Ovary (tissue), 3 donors: ENCODE data around the gene EPX.

ENCODE experiments used
- EP300 ChIP-seq: sonication (generic); formaldehyde crosslinking; IDR thresholded peaks from one replicate; pipeline ENCODE4 v1.6.1; 2017; ENCODE audit warnings: antibody characterized with exemption
- POLR2A ChIP-seq: fragments of 450-650 bp; IDR thresholded peaks from one replicate; pipeline ENCODE4 v1.6.1; 2017; ENCODE audit warnings: antibody characterized with exemption, mild to moderate bottlenecking, moderate library complexity
- TF ChIP-seq, protein P1 (sequence below), 3 donors: fragments of 450-650 bp in 2 of 3; fragments of 200-600 bp in 1 of 3; IDR thresholded peaks; one replicate each; pipeline versions ENCODE4 v1.5.1 to v1.8.0; 2016 to 2022; ENCODE audit warnings: antibody characterized with exemption in 3 of 3, mild to moderate bottlenecking in 1 of 3
- donor health status: DM: no; HTN: no; CAD: no.

GRCh38 chr17:58229881-58230280, 37.4 kb downstream of the EPX start:
- TF ChIP-seq, protein P1, sequence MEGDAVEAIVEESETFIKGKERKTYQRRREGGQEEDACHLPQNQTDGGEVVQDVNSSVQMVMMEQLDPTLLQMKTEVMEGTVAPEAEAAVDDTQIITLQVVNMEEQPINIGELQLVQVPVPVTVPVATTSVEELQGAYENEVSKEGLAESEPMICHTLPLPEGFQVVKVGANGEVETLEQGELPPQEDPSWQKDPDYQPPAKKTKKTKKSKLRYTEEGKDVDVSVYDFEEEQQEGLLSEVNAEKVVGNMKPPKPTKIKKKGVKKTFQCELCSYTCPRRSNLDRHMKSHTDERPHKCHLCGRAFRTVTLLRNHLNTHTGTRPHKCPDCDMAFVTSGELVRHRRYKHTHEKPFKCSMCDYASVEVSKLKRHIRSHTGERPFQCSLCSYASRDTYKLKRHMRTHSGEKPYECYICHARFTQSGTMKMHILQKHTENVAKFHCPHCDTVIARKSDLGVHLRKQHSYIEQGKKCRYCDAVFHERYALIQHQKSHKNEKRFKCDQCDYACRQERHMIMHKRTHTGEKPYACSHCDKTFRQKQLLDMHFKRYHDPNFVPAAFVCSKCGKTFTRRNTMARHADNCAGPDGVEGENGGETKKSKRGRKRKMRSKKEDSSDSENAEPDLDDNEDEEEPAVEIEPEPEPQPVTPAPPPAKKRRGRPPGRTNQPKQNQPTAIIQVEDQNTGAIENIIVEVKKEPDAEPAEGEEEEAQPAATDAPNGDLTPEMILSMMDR (IDR thresholded peaks at IDR 0.05): no peak
- TF ChIP-seq EP300 (no peak), POLR2A (no peak)
